H9 (cell line): Measurements from ENCODE around the gene FHOD1. TPM values are rescaled to one million over a fixed set of nuclear protein-coding genes. Genes with fewer than 3 reads are reported as not detected.

Source experiments
- DNase-seq: peaks from one replicate; pipeline ENCODE4 v3.0.0-alpha.2; 2017
- H2AFZ ChIP-seq: one replicate; pipeline ENCODE4 v1.6.1; 2013; ENCODE audit warnings: mild to moderate bottlenecking, low read length, control low read depth, moderate library complexity
- H2AK5ac ChIP-seq: 2 replicates; pipeline ENCODE4 v1.6.1; 2013; ENCODE audit warnings: low read length, control low read depth, mixed read lengths; ENCODE audit not compliant: insufficient read length
- H2BK120ac ChIP-seq: one replicate; pipeline ENCODE4 v1.6.1; 2013; ENCODE audit warnings: low read depth, mild to moderate bottlenecking, low read length, control low read depth, inconsistent platforms; ENCODE audit not compliant: poor library complexity, severe bottlenecking
- H2BK12ac ChIP-seq: 2 replicates; pipeline ENCODE4 v1.6.1; 2013; ENCODE audit warnings: low read length, control low read depth, mixed read lengths, low read depth; ENCODE audit not compliant: insufficient read length
- H2BK15ac ChIP-seq: 2 replicates; pipeline ENCODE4 v1.6.1; 2013; ENCODE audit warnings: low read depth, low read length, control low read depth
- H2BK20ac ChIP-seq: one replicate; pipeline ENCODE4 v1.6.1; 2013; ENCODE audit warnings: low read depth, mild to moderate bottlenecking, low read length, control low read depth, inconsistent platforms; ENCODE audit not compliant: poor library complexity, severe bottlenecking
- H2BK5ac ChIP-seq: 2 replicates; pipeline ENCODE4 v1.6.1; 2013; ENCODE audit warnings: low read length, control low read depth, mixed read lengths; ENCODE audit not compliant: insufficient read length
- H3K14ac ChIP-seq: 2 replicates; pipeline ENCODE4 v1.6.1; 2013; ENCODE audit warnings: low read length, control low read depth; ENCODE audit not compliant: insufficient read depth
- H3K18ac ChIP-seq: 2 replicates; pipeline ENCODE4 v1.6.1; 2013; ENCODE audit warnings: low read depth, mild to moderate bottlenecking, mixed read lengths, low read length, control low read depth; ENCODE audit not compliant: insufficient read length
- H3K23ac ChIP-seq: 2 replicates; pipeline ENCODE4 v1.6.1; 2013; ENCODE audit warnings: low read length, control low read depth, mixed read lengths, low read depth; ENCODE audit not compliant: insufficient read length
- H3K23me2 ChIP-seq: 2 replicates; pipeline ENCODE4 v1.6.1; 2013; ENCODE audit warnings: low read depth, mild to moderate bottlenecking, mixed read lengths, low read length, control low read depth; ENCODE audit not compliant: insufficient read length, poor library complexity, severe bottlenecking
- H3K27ac ChIP-seq: 2 replicates; pipeline ENCODE4 v1.5.1; 2013; ENCODE audit warnings: low read length, control low read depth, mixed read lengths, low read depth; ENCODE audit not compliant: insufficient read length
- H3K27me3 ChIP-seq: 2 replicates; pipeline ENCODE4 v1.6.1; 2013; ENCODE audit warnings: low read length, control low read depth, inconsistent platforms; ENCODE audit not compliant: insufficient read depth
- H3K4ac ChIP-seq: 2 replicates; pipeline ENCODE4 v1.6.1; 2013; ENCODE audit warnings: low read depth, mild to moderate bottlenecking, control low read depth, inconsistent platforms, low read length, moderate library complexity
- H3K4me1 ChIP-seq: 2 replicates; pipeline ENCODE4 v1.6.1; 2013; ENCODE audit warnings: low read length, control low read depth, inconsistent platforms; ENCODE audit not compliant: insufficient read depth
- H3K4me2 ChIP-seq: 2 replicates; pipeline ENCODE4 v1.6.1; 2013; ENCODE audit warnings: low read length, control low read depth, mixed read lengths; ENCODE audit not compliant: insufficient read length, insufficient read depth
- H3K56ac ChIP-seq: 2 replicates; pipeline ENCODE4 v1.6.1; 2013; ENCODE audit warnings: low read depth, mild to moderate bottlenecking, mixed read lengths, low read length, control low read depth; ENCODE audit not compliant: insufficient read length
- H3K79me1 ChIP-seq: 2 replicates; pipeline ENCODE4 v1.6.1; 2013; ENCODE audit warnings: low read depth, mild to moderate bottlenecking, moderate library complexity, low read length, control low read depth, inconsistent platforms; ENCODE audit not compliant: insufficient read depth, poor library complexity, severe bottlenecking
- H3K79me2 ChIP-seq: 2 replicates; pipeline ENCODE4 v1.6.1; 2013; ENCODE audit warnings: low read length, control low read depth, inconsistent platforms; ENCODE audit not compliant: insufficient read depth
- H3K9ac ChIP-seq: 2 replicates; pipeline ENCODE4 v1.6.1; 2013; ENCODE audit warnings: low read length, control low read depth, mixed read lengths; ENCODE audit not compliant: insufficient read length; ENCODE audit errors: extremely low read depth
- H3K9me3 ChIP-seq: one replicate; pipeline ENCODE4 v1.6.1; 2013; ENCODE audit warnings: low read depth, low read length, inconsistent platforms; ENCODE audit not compliant: control insufficient read depth
- H3T11ph ChIP-seq: one replicate; pipeline ENCODE4 v1.6.1; 2013; ENCODE audit warnings: mild to moderate bottlenecking, low read length, control low read depth, inconsistent platforms
- H4K20me1 ChIP-seq: one replicate; pipeline ENCODE4 v1.6.1; 2013; ENCODE audit not compliant: control insufficient read depth, insufficient read length, insufficient read depth
- H4K5ac ChIP-seq: 2 replicates; pipeline ENCODE4 v1.6.1; 2013; ENCODE audit warnings: low read depth, mild to moderate bottlenecking, mixed read lengths, low read length, control low read depth; ENCODE audit not compliant: insufficient read length
- H4K8ac ChIP-seq: replicated peaks from 2 replicates; pipeline ENCODE4 v1.6.1; 2013; ENCODE audit warnings: low read length, control low read depth, mixed read lengths, low read depth; ENCODE audit not compliant: insufficient read length
- H4K91ac ChIP-seq: 2 replicates; pipeline ENCODE4 v1.6.1; 2013; ENCODE audit warnings: low read depth, mild to moderate bottlenecking, moderate library complexity, mixed read lengths, low read length, control low read depth; ENCODE audit not compliant: insufficient read length
- H3K27ac Mint-ChIP-seq, 3 experiments: 2 replicates in 2 of 3; 3 replicates in 1 of 3; pipeline ENCODE4 v1.8.0; 2020 to 2021; ENCODE audit warnings: mixed read lengths in 3 of 3, mild to moderate bottlenecking in 1 of 3, moderate library complexity in 1 of 3
- H3K27me3 Mint-ChIP-seq: 2 replicates; pipeline ENCODE4 v1.8.0; 2021; ENCODE audit warnings: low read depth, mild to moderate bottlenecking, moderate library complexity, mixed read lengths
- H3K36me3 Mint-ChIP-seq, 3 experiments: 2 replicates in 2 of 3; 3 replicates in 1 of 3; pipeline ENCODE4 v1.8.0; 2020 to 2021; ENCODE audit warnings: low read depth in 3 of 3, mixed read lengths in 3 of 3; ENCODE audit not compliant: insufficient read depth in 1 of 3
- H3K4me1 Mint-ChIP-seq, 2 experiments: 2 replicates each; pipeline ENCODE4 v1.8.0; 2020; ENCODE audit warnings: mixed read lengths in 2 of 2
- H3K4me3 Mint-ChIP-seq, 2 experiments: 2 replicates in 1 of 2; 3 replicates in 1 of 2; pipeline ENCODE4 v1.8.0; 2020 to 2021; ENCODE audit warnings: mild to moderate bottlenecking in 2 of 2, mixed read lengths in 2 of 2, moderate library complexity in 1 of 2
- H3K9me3 Mint-ChIP-seq, 2 experiments: 2 replicates in 1 of 2; 3 replicates in 1 of 2; pipeline ENCODE4 v1.8.0; 2020; ENCODE audit warnings: mild to moderate bottlenecking in 2 of 2, mixed read lengths in 2 of 2, moderate library complexity in 1 of 2
- WGBS: extraction: QIAGEN DNeasy Blood & Tissue Kit; methylation state at CpG from one replicate; pipeline ENCODE4 v1.1.7; 2013; ENCODE audit warnings: missing lambda C conversion rate, low lambda C conversion rate, mixed read lengths; ENCODE audit not compliant: insufficient read length; ENCODE audit errors: extremely low coverage; 5-methylcytosine and 5-hydroxymethylcytosine counted together
- total RNA-seq: library from RNA; stranded (reverse); gene quantifications from 2 replicates; pipeline ENCODE4 v1.2.1, GENCODE V29; 2021
- TF ChIP-seq, protein P1 (sequence below): fragments of 200-600 bp; sonication (generic); conservative IDR thresholded peaks from 3 replicates; pipeline ENCODE4 v1.8.0; 2021; ENCODE audit warnings: antibody characterized with exemption, mild to moderate bottlenecking

FHOD1 gene
- total RNA-seq, 1 experiment from 2014 or later = 67.0 TPM

DNA sequence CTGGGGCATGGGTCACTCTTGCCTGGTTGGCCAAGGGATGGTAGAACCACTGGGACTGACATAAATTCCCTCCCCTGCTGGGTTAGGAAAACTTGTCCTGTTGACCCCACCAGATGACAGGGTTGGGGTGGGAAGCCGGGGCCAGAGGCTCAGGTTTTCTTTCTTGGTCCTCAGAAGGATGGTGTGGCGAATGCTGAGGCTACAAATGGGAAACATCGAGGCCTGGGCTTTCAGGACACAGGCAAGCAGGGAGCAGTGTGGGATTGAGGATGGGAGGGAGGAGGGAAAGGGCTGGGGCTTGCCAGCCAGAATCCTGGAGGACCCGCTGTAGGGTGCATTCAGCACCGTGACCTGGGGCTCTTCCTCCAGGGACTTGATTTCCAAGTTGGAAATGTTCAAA lies 17.6 kb upstream of the FHOD1 start:
- Mint-ChIP-seq H3K9me3 (no peaks in the 10 kb centered on the region), H3K4me3 (no peak overlapping the region), H3K36me3 (no peaks in the 10 kb centered on the region; a peak in 2 of 7 replicates), H3K27me3 (peaks cover 24% of the 10 kb centered on the region), H3K4me1 (peaks cover 0 to 4% of the 10 kb centered on the region in 2 experiments; a peak in 1 of 4 replicates), H3K27ac (no peak overlapping the region)
- no peak overlapping the region for H3K56ac ChIP-seq
- no peak overlapping the region for H3K4ac ChIP-seq
- no peak overlapping the region for H3K23ac ChIP-seq
- H3K27me3 ChIP-seq = no peaks in the 10 kb centered on the region; the same call in 1 of the 2 replicates
- no peak overlapping the region for H3K27ac ChIP-seq
- H4K5ac ChIP-seq = no peak overlapping the region
- no peak overlapping the region for H2BK12ac ChIP-seq
- no peaks in the 10 kb centered on the region for H3K9me3 ChIP-seq
- H3K9ac ChIP-seq = no peak overlapping the region
- no peak overlapping the region for H3K14ac ChIP-seq
- no peak overlapping the region for H2BK15ac ChIP-seq
- H2AK5ac ChIP-seq = no peak overlapping the region
- H4K20me1 ChIP-seq = no peaks in the 10 kb centered on the region
- H4K8ac ChIP-seq = no peak overlapping the region
- H2BK120ac ChIP-seq = no peak overlapping the region
- no peaks in the 10 kb centered on the region for H3K23me2 ChIP-seq
- no peaks in the 10 kb centered on the region for H3K79me2 ChIP-seq
- H2BK20ac ChIP-seq = no peak overlapping the region
- WGBS = no CpG with 5 or more reads among the region's 5 CpGs
- H2BK5ac ChIP-seq = no peak overlapping the region
- TF ChIP-seq, protein P1, sequence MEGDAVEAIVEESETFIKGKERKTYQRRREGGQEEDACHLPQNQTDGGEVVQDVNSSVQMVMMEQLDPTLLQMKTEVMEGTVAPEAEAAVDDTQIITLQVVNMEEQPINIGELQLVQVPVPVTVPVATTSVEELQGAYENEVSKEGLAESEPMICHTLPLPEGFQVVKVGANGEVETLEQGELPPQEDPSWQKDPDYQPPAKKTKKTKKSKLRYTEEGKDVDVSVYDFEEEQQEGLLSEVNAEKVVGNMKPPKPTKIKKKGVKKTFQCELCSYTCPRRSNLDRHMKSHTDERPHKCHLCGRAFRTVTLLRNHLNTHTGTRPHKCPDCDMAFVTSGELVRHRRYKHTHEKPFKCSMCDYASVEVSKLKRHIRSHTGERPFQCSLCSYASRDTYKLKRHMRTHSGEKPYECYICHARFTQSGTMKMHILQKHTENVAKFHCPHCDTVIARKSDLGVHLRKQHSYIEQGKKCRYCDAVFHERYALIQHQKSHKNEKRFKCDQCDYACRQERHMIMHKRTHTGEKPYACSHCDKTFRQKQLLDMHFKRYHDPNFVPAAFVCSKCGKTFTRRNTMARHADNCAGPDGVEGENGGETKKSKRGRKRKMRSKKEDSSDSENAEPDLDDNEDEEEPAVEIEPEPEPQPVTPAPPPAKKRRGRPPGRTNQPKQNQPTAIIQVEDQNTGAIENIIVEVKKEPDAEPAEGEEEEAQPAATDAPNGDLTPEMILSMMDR = no peak
- DNase-seq = no peak
- no peaks in the 10 kb centered on the region for H3K79me1 ChIP-seq
- no peak overlapping the region for H3K18ac ChIP-seq
- no peaks in the 10 kb centered on the region for H3K4me1 ChIP-seq
- no peak overlapping the region for H3T11ph ChIP-seq
- no peak overlapping the region for H4K91ac ChIP-seq
- H3K4me2 ChIP-seq = no peak overlapping the region
- H2AFZ ChIP-seq = no peak overlapping the region
